HFF-Myc (cell line): ENCODE measurements around the gene BICD2.
A peak's percentile ranks its signal among the peaks of the same experiment; 100 is the strongest.

ENCODE experiments used
- DNase-seq: peaks from one replicate; pipeline ENCODE4 v3.0.0-alpha.2; 2011; ENCODE audit warnings: low read depth; ENCODE audit errors: extremely low read depth
- H3K4me3 ChIP-seq: replicated peaks from 2 replicates; pipeline ENCODE4 v1.5.1; 2011; ENCODE audit warnings: low read depth, mild to moderate bottlenecking, control low read depth, low read length
- TF ChIP-seq, protein P1 (sequence below): IDR thresholded peaks from 2 replicates; pipeline ENCODE4 v1.5.1; 2012; ENCODE audit warnings: mild to moderate bottlenecking, low read depth, low read length, control low read depth; ENCODE audit errors: missing control alignments

BICD2 gene

DNA sequence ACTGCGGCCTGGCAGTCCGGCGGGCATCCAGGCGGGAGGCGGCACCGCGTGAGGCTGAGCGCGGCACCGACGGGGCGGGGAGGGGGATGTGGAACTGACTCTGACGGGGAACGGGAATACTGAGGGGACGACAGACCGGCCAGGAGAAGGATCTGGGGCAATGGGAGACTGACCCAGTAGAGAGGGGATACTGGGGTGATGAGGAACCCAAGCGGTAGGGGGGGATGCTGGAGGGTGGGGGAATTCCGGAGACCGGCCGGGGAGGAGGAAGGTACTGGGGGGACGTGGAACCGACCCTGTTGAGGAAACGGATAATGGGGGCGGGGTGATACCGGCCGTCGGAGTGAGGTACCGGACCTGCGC is 95.1 kb downstream of the BICD2 start:
- no peak for DNase-seq
- TF ChIP-seq, protein P1, sequence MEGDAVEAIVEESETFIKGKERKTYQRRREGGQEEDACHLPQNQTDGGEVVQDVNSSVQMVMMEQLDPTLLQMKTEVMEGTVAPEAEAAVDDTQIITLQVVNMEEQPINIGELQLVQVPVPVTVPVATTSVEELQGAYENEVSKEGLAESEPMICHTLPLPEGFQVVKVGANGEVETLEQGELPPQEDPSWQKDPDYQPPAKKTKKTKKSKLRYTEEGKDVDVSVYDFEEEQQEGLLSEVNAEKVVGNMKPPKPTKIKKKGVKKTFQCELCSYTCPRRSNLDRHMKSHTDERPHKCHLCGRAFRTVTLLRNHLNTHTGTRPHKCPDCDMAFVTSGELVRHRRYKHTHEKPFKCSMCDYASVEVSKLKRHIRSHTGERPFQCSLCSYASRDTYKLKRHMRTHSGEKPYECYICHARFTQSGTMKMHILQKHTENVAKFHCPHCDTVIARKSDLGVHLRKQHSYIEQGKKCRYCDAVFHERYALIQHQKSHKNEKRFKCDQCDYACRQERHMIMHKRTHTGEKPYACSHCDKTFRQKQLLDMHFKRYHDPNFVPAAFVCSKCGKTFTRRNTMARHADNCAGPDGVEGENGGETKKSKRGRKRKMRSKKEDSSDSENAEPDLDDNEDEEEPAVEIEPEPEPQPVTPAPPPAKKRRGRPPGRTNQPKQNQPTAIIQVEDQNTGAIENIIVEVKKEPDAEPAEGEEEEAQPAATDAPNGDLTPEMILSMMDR = no peak
- peak overlapping the region; percentile 76 for H3K4me3 ChIP-seq

DNA sequence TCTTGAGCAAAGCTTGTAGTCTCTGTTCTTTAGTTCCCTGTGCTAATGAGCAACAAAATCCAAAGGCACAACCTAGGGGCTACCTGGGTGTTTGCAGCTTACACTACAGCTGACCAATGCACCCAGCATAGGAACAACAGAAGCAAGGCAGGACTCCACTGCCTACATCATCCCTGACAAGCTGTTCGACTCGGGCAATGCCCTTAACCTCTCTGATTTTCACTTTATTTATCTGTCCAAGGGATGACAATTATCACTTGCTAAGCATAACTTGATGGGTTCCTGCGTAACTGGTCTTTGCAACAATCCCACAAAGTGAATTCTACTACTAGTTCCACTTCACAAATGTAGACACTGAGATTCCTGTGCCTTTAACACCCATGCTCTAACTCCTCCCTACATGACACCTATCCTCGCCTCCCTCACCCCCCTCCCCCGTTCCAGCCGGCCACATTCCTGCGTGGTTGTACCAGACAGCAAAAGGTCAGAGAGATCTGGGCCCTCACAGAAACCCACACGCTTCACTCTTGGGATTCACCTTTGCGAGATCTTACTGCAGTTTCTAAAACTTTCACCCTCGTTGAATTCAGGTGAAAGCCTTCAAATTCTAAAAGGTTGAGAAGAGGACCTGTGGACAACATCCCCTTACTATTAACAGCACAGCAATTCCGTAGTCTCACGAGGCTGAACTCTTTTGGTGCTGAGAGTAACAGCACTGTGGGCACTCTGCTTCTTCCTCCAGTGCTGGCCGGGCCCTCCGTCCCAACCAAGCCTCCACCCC is 95.7 kb downstream of the BICD2 start:
- TF ChIP-seq, protein P1 = no peak
- no peak for DNase-seq
- peak overlapping the region; percentile 76 for H3K4me3 ChIP-seq

DNA sequence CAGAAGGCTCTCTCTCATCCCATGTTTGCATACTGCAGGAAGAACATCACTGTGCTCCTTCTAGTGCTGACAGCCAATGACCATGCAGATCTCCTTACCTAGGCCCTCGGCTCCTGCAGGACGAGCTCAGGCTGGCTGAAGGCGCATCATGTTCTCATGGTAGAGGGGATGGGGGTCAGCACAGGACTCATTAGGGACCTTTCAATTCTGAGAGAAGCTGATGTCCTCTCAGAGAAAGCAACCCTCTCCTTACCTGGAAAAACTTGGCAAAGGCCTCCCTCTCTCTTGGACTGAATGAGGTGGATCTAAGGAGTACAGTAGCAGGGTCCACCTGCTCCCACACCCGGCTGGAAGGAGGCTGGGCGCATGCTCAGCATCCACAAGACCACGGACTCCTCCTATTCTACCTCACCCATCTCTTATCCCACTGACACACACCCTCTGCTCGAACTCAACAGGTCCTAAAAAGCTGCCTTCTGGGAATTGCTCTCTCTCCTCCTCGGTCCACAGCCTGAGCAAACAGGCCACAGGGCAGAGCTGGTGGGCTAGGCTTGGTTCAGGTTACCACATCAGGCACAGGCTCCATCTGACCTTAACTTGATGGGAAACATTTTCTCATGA is 97.6 kb downstream of the BICD2 start:
- TF ChIP-seq, protein P1 = no peak
- H3K4me3 ChIP-seq = no peak overlapping the region

DNA sequence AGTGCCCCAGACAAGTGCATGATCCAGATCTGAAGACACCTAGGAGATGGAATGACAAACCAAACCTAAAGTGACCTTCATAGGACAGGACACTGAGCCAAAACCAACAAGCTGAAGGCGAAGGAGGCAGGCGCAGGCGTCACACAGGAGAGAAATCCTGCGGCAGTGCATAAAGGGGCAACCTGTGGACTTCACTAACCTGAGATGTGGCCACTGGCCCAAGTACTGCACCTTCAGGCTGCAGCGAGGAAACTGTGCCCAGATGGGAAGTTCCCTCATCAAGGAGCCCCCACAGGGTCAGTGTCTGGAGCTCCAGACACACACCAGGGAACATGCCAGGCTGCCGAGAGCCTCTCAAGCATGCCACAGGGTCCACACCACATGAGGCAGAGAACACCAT is 98.4 kb downstream of the BICD2 start:
- TF ChIP-seq, protein P1 = no peak
- DNase-seq = no peak
- no peak overlapping the region for H3K4me3 ChIP-seq

More for the DNA sequence above, 97.6 kb downstream of the BICD2 start:
- DNase-seq = no peak

DNA sequence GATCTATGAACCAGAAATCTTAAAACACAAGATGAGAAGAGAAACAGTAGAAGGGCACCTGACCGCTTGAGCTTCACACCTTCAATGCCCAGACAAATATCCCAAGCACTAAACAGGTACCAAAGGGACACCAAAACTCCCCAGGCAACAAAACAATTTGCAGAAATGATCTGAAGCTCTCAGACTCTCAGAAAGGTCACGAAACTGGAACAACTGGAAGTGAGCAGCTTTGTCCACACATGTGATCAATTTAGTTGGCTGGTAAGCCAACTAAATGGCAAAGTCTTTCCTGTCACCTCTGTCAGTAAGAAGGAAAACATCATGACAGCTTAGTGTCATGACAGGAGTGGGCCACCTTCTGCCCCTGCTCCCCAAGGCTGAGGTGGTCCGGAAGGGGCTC is 98.8 kb downstream of the BICD2 start:
- H3K4me3 ChIP-seq = no peak overlapping the region
- DNase-seq = no peak
- TF ChIP-seq, protein P1 = no peak

DNA sequence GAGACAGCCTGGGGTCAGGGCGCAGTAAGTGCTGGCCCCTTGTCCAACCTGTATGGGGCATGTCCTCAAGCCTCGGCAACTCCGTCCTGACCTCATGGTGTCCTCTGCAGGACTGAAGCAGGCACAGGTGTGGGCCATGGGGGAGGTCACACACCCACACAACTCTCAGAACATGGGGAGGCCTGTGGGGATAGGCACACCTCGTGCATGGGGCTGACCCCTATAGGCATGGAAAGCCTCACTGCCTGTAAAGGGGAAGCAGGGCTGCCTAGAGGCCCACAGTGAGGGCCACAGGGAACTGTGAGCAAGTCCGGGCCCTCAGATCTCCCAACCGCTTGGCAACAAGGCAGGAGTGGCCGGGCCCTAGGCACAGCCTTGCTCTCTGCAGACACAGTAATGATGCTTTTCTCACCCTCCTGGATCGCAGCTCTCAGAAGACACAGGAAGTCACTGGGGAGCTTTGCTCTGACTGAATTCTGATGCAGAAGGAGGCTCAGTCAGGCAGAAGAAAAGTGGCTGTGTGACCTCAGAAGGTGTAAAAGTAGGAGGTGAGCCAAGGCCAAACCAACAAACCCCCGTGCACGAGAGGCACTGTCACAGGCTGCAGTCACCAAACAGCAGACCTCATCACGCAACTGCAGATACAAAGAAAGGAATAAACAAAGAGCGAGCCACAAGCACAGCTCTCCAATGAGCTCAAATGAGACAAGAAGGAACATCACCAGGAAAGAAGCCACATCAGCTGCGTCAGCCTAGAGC is 100.1 kb downstream of the BICD2 start:
- TF ChIP-seq, protein P1 = no peak
- H3K4me3 ChIP-seq = no peak overlapping the region
- no peak for DNase-seq
